ENCODE results near the gene RRP1.

RRP1 gene

GRCh38 chr21:43754948-43755781, 34.2 kb upstream of the RRP1 start:
- H3K4me1 Mint-ChIP-seq, result no peaks in the 10 kb centered on the region
- no peaks in the 10 kb centered on the region for H3K9me3 Mint-ChIP-seq
- H3K27ac Mint-ChIP-seq, result no peak overlapping the region
- ATAC-seq (no peak), DNase-seq (no peak)
- no peaks in the 10 kb centered on the region for H3K27me3 Mint-ChIP-seq
- no peak overlapping the region for H3K4me3 Mint-ChIP-seq

GRCh38 chr21:43755820-43756594, 33.4 kb upstream of the RRP1 start:
- no peaks in the 10 kb centered on the region for H3K9me3 Mint-ChIP-seq
- H3K27ac Mint-ChIP-seq, result peak overlapping the region in 1 of 2 donors; percentile 48
- H3K27me3 Mint-ChIP-seq, result no peaks in the 10 kb centered on the region
- ATAC-seq (no peak), DNase-seq (no peak)
- no peaks in the 10 kb centered on the region for H3K4me1 Mint-ChIP-seq
- no peak overlapping the region for H3K4me3 Mint-ChIP-seq

- DNase-seq, result no peak
- H3K27ac Mint-ChIP-seq, result no peak overlapping the region
- no peak for ATAC-seq
- no peaks in the 10 kb centered on the region for H3K9me3 Mint-ChIP-seq
- no peak overlapping the region for H3K4me3 Mint-ChIP-seq
- H3K4me1 Mint-ChIP-seq, result no peaks in the 10 kb centered on the region
- H3K27me3 Mint-ChIP-seq, result no peaks in the 10 kb centered on the region
Measured at GRCh38 chr21:43757601-43758000, 31.8 kb upstream of the RRP1 start.

- H3K4me1 Mint-ChIP-seq, result no peaks in the 10 kb centered on the region
- no peak overlapping the region for H3K27ac Mint-ChIP-seq
- no peaks in the 10 kb centered on the region for H3K9me3 Mint-ChIP-seq
- DNase-seq (no peak), ATAC-seq (no peak)
- H3K27me3 Mint-ChIP-seq, result no peaks in the 10 kb centered on the region
- no peak overlapping the region for H3K4me3 Mint-ChIP-seq
Measured at GRCh38 chr21:43758111-43758641, 31.2 kb upstream of the RRP1 start.

DNA sequence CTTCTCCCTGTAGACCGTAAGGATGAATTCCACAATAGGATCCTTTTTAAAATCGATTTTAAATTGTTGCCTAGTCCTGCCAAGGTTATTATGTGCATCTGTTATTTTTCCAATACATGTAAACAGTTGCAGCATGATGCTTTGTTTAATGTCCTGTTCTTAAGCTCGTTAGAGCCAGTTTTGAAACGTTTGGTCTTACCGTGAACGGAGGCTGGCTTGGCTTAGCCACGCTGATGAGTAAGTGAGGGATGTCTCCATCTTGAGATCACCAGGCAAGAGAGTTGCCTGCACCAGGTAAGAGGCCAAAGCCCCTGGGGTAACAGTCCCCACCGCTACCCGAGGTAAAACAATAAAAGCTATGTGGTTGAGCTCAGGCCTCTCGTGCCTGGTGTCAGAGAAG, 30.6 kb upstream of the RRP1 start:
- DNase-seq (no peak), ATAC-seq (no peak)
- Mint-ChIP-seq H3K27me3 (no peaks in the 10 kb centered on the region), H3K9me3 (no peaks in the 10 kb centered on the region), H3K4me3 (no peak overlapping the region), H3K4me1 (no peaks in the 10 kb centered on the region), H3K27ac (peak overlapping the region in 1 of 2 donors; percentile 76)

DNA sequence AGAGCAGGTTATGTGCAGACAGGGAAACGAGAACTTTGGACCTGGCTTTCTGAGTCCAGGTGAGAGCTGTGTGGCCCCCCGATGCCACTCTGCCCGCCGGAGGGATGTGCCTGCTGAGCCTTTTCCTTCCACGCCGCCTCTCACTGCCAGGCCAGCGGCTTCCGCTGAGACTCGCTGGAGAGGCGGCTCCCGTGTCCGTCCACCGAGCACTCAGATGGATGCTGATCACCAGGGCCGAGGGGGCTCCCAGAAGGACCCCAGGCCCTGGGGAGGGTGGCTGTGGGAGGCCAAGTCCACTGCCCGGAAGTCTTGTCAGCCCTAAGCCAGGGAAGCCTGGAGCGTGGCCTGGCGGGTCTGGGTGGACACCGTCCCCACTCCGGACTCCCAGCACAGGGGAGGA, 29.7 kb upstream of the RRP1 start:
- H3K4me3 Mint-ChIP-seq, result no peak overlapping the region
- peak overlapping the region in 1 of 2 donors; percentile 76 for H3K27ac Mint-ChIP-seq

GRCh38 chr21:43760391-43760958, 28.9 kb upstream of the RRP1 start:
- DNase-seq, result no peak
- Mint-ChIP-seq H3K9me3 (no peaks in the 10 kb centered on the region), H3K4me1 (no peaks in the 10 kb centered on the region), H3K27ac (no peak overlapping the region), H3K4me3 (no peak overlapping the region), H3K27me3 (no peaks in the 10 kb centered on the region)
- no peak for ATAC-seq

More for the DNA sequence above, 29.7 kb upstream of the RRP1 start:
- H3K27me3 Mint-ChIP-seq, result no peaks in the 10 kb centered on the region
- no peak for DNase-seq
- ATAC-seq, result no peak
- no peaks in the 10 kb centered on the region for H3K9me3 Mint-ChIP-seq
- H3K4me1 Mint-ChIP-seq, result no peaks in the 10 kb centered on the region

DNA sequence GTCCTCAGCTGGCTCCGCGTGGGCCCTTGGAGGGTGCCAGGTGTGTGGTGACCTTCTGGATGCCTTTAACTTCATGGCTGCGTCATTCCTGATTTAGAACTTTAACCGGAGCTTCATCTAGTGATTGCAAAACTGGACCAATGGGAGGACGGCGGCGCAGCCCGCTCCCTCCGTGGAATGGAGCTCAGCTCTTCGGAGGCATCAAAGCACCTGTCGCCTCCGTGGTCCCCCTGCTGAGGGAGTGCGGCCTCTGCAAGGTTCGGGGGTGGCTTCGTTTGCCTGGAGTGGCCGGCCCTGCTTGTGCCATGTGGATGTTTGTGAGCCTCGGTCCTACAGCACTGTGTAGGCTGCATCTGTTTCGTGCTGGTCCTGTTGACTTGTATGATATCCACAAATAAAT, 27.5 kb upstream of the RRP1 start:
- Mint-ChIP-seq H3K9me3 (no peaks in the 10 kb centered on the region), H3K27ac (no peak overlapping the region), H3K27me3 (no peaks in the 10 kb centered on the region), H3K4me3 (no peak overlapping the region), H3K4me1 (no peaks in the 10 kb centered on the region)
- DNase-seq (no peak), ATAC-seq (no peak)

GRCh38 chr21:43762303-43763128, 26.9 kb upstream of the RRP1 start:
- H3K4me1 Mint-ChIP-seq, result no peaks in the 10 kb centered on the region
- no peaks in the 10 kb centered on the region for H3K27me3 Mint-ChIP-seq
- peak overlapping the region in 1 of 2 donors; percentile 67 for H3K27ac Mint-ChIP-seq
- H3K9me3 Mint-ChIP-seq, result no peaks in the 10 kb centered on the region
- no peak overlapping the region for H3K4me3 Mint-ChIP-seq
- DNase-seq (no peak), ATAC-seq (no peak)

DNA sequence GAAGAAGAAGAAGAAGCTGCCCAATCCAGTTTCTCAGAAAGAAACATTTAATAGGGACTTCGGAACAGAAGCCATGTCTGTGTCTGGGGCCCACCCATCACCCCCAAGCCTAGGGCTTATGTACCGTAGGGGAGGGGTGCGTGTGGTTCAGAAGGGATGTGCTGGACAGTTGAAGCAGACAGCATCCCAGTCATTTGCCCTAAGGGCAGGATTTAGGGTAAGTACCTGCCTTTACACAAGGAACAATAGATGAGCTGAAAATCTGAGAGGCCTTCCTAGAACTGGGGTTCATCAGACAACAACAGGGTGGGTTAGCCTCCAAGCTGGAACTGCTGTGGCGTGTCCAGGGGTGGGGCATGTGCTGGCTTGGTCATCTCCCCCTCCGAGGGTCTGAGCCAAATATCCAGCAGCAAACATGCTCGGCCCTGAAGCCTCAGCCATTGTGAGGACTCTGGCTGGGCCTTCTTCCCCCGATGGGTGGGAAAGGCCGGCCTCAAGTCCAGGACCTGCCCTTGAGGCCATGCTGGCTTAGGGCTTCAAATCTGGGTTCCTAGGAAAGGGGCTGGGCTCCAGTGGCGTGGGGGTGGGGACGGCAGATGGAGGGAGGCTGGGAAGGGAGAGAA, 25.4 kb upstream of the RRP1 start:
- Mint-ChIP-seq H3K4me3 (no peak overlapping the region), H3K4me1 (no peaks in the 10 kb centered on the region), H3K27me3 (no peaks in the 10 kb centered on the region), H3K9me3 (no peaks in the 10 kb centered on the region), H3K27ac (peak overlapping the region in 1 of 2 donors; percentile 89)
- DNase-seq (no peak), ATAC-seq (no peak)

GRCh38 chr21:43764576-43765495, 24.5 kb upstream of the RRP1 start:
- Mint-ChIP-seq H3K9me3 (no peaks in the 10 kb centered on the region), H3K27me3 (no peaks in the 10 kb centered on the region), H3K4me1 (no peaks in the 10 kb centered on the region), H3K4me3 (no peak overlapping the region), H3K27ac (no peak overlapping the region)
- DNase-seq (no peak), ATAC-seq (no peak)

- no peak overlapping the region for H3K4me3 Mint-ChIP-seq
- no peak for ATAC-seq
- H3K27me3 Mint-ChIP-seq, result no peaks in the 10 kb centered on the region
- peaks cover 0 to 10% of the 10 kb centered on the region in 2 donors for H3K9me3 Mint-ChIP-seq
- H3K4me1 Mint-ChIP-seq, result peaks cover 8% of the 10 kb centered on the region
- no peak for DNase-seq
- H3K27ac Mint-ChIP-seq, result peak overlapping the region in 1 of 2 donors; percentile 59
Measured at GRCh38 chr21:43766734-43767497, 22.5 kb upstream of the RRP1 start.

GRCh38 chr21:43767498-43767983, 21.8 kb upstream of the RRP1 start:
- DNase-seq (no peak), ATAC-seq (peak; percentile 22)
- no peaks in the 10 kb centered on the region for H3K27me3 Mint-ChIP-seq
- H3K4me1 Mint-ChIP-seq, result peaks cover 8% of the 10 kb centered on the region
- no peak overlapping the region for H3K4me3 Mint-ChIP-seq
- peak overlapping the region in 1 of 2 donors; percentile 59 for H3K27ac Mint-ChIP-seq
- H3K9me3 Mint-ChIP-seq, result peaks cover 0 to 10% of the 10 kb centered on the region in 2 donors
